GM18873 (cell line): ENCODE data around the gene RENBP.
A peak's percentile ranks its signal among the peaks of the same experiment; 100 is the strongest.

Experiments
- ATAC-seq: cut with Tn5 transposase; IDR thresholded peaks from one replicate; pipeline ENCODE4 v1.9.1; 2021; ENCODE audit warnings: mild to moderate bottlenecking, moderate library complexity, moderate number of reproducible peaks; ENCODE audit not compliant: unreplicated experiment, low FRiP score

Gene RENBP

GRCh38 chrX:153937056-153937455 is 7.4 kb downstream of the RENBP start:
- ATAC-seq = no peak

GRCh38 chrX:153935326-153935851 is 9.1 kb downstream of the RENBP start:
- ATAC-seq = peak; percentile 5

GRCh38 chrX:153934762-153935325 is 9.6 kb downstream of the RENBP start, which contains the start of gene NAA10:
Gene NAA10 (minus strand): TSS chrX:153935037. CDS start chrX:153934904, 133 bp downstream.
- ATAC-seq = peak; percentile 65

DNA sequence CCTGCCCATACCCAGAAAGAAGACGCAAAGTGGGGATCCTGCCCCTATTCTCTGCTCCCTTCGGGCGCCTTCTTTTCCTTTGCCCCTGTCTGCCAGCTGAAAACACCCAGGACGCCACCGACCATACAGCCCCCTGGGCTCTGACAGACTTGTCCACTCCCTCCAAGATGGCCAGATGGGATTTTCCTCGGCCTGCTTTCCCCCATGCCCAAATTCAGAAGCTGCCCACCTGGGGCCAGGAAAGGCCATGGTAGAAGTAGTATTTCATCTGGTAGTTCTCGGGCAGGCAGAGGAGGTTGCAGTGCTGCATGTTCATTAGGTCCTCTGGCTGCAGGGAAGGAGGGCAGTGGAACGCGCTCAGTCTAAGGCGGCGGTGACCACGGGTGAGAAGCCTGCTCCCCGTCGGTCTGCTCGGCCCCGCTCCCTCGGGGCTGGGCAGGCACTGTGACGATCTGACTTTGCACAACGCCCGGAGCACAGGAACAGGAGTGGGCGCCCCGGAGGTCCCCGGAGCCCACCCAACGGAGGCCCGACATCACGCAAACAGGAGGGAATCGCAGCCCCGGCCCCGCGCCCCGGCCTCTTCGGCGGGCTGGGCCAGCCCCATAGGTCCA is 10.2 kb downstream of the RENBP start:
- ATAC-seq = peak; percentile 23

- no peak for ATAC-seq
These were observed 10.7 kb downstream of the RENBP start for GRCh38 chrX:153933748-153934147.

DNA sequence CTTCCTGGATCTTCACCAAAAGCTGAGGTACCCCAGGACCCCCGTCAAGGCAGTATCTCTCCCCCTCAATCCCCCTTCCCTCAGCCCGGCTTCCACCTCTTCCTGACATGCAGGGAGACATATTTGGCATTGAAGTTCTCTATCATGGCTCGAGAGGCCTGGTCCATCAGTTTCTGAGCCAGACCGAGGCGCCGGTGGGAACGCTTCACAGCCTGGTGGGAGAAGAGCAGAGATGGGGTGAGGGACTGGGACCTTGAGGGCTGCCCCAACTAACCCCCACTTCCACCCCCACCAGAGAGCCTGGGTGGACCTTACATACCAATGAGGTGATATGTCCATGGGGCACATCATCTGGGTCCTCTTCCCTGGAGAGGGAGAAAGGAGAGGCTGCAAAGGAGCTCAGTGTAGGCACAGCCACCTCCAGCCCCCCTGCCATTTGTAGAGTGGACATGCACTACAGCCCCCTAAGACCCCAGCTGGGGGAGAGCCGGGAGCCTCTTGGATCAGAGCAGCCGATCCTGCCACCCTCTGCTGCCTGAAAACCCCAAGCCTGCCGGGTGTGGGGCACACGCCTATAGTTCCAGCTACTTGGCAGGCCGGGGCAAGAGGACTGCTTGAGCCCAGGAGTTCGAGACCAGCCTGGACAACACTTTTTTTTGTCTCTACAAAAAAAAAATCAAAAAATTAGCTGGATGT is 12.1 kb downstream of the RENBP start:
- ATAC-seq = no peak

- no peak for ATAC-seq
These were observed 12.7 kb downstream of the RENBP start for GRCh38 chrX:153931748-153932147.

- no peak for ATAC-seq
These were observed 13.3 kb downstream of the RENBP start for GRCh38 chrX:153931151-153931550.

- no peak for ATAC-seq
These were observed 14.2 kb downstream of the RENBP start for GRCh38 chrX:153930011-153930910.

DNA sequence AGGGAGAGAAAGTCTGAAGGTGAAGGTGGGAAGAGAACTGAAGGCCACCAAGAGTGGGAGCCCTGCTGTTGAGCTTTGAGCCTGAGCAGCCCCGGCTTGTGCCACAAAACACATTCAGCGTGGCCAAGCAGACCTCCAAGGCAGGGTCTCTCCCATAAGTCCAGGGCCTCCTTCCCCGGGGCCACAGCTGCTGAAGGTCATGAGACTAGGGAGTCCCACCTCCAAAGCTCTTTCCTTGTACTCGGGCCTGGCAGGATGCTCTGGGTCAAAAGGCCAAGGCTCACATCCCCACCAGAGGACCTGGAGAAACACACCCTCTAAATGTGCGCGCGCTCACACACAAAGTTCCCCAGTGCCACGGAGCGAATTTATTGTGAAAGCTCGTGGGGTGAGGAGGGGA is 14.9 kb downstream of the RENBP start:
- no peak for ATAC-seq

DNA sequence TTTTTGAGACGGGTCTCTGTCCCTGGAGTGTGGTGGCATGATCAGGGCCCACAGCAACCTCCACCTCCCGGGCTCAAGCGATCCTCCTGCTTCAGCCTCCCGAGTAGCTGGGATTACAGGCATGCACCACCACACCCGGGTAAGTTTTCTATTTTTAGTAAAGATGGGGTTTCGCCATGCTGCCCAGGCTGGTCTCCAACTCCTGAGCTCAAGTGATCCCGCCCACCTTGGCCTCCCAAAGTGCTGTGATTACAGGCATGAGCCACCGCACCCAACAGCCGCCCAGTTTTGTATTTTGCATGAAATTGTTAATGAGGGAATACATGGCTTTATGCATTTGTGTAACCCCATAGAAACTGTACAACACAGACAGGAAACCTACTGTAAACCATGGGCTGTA is 15.6 kb downstream of the RENBP start:
- ATAC-seq = no peak

GRCh38 chrX:153927922-153928760 is 16.3 kb downstream of the RENBP start:
- ATAC-seq = peak; percentile 46

GRCh38 chrX:153927672-153927921 is 16.8 kb downstream of the RENBP start:
- ATAC-seq = no peak

DNA sequence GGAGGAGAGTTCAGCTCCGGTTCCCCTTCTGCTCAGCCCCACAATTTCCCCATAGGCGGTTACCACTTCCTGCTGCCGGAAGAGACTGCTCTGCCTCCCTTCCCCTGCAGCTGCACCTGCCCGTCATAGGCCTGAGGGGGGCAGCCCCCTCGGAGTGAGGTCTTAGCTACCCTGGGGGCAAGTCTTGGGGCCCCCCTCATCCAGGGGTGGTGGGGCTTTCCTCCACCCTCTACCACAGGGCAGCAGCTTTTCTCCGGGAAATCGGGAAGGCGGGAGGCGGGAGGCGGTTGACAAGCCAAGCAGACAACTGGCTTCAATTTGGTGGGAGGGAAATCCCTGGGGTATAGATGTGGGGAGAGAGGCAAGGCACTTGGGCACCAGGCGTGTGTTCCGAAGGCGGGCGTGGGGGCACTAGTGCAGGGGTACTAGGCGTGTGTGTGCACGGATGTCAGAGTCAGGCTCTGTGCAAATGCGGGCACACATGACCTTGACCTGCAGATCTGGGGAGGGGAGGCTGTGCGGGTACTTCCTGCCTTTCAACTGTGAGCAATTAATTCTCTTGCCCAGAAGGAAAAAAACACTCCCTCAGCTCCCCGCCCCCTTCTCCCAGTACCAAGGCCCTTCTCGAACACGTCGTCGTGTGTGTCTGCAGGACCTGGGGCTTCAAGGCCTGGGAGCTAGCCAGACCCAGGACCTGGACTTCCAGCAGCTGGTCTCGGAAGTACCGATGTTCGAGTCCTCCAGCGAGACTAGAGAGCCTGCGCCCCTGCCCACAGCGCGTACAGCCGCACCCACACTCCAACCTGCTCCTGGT is 17.4 kb downstream of the RENBP start:
- ATAC-seq = peak; percentile 56

DNA sequence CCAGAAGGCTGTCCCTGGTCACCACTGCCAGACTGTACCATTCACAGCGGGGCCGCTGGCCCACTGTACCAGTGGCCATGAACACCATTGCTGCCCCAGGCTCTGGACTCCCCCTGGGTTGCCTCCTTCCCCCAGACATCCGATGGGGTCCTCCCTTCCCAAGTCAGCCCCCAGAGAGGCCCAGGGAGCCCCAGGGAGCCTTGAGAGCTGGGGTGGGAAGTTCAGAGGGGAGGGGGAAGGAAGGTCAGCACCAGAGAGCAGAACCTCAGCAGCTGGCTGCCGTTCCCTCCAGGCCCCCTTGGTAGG is 17.9 kb downstream of the RENBP start:
- ATAC-seq = peak; percentile 7

DNA sequence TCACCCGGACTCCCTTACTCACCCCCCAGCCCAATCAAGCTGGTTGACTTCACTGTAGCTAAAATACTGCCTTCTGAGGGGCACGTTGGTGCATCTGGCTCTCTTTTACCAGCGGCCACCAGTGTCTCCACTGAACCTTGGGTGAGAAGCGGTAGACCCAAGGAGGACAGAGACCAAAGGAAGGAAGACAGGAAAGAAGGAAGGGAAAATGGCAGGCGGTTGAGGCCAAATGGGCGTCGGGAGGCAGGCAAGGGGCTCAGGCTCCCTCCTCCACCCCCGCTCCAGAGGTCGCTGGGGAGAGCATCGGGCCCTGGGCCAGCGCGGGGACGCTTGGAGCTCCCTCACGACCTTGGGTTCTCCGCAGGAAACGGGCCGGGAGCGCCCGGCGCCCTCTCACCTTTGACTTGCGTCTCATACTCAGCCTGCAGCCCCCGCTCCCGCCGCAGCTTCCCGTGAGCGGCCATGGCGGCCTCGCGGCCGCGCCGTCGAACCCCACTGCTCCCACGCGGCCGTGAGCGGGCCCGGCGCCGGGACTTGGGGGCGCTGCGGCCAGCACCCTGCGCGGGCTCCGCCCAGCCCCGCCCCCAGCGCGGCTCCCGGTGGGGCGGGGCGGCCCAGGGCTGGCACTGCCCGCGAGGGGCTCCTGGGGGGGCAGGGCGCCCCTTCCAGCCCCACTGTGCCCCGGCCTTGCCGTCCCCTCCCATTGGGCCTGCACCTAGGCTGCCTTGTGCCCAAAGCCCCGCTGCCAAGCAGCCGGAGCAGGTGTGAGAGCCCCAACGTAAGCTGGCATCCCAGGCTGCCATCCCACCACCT is 18.5 kb downstream of the RENBP start, which contains the start of gene ARHGAP4:
TSS of gene ARHGAP4 (minus strand) at position 526 of the 813 bp plus-strand sequence. CDS start at position 464, 62 bp downstream.
- peak; percentile 1 for ATAC-seq

- no peak for ATAC-seq
These were observed 19.1 kb downstream of the RENBP start for GRCh38 chrX:153925387-153925738.

DNA sequence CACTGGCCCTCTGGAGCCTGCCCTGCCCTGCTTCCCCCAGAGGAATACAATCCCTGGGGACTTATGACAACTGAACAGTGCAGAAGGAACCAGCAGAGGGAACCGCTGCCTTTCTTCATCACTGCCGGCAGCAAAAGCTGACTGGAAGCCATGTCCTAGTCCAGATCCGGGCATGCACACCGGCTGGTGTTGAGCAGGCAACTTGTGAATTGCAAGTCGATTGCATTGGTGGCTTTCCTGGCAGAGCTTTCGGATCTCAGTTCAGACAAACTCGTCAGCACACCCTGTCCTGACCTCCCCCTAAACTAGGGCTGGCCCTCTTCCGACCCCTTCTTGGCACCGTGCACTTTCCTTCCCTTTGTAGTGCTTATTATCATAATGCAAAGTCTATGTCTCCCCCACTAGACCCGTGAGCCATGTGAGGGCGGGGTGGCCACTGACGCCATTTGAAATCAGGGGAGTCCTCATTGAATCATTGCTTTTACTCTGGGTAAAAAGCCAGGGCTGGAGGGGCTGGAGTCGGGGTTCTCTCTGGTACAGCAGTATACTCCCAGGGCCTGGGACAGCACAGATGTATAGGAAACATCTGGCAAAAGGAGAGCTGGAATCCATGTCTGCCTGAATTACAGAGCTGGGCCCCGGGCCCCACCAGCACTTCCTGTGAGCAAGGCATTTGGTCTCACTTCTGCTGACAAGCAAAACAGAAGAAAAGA is 20.1 kb downstream of the RENBP start:
- no peak for ATAC-seq
